ENCODE data around the gene NAA30. TPM values are rescaled to one million over a fixed set of nuclear protein-coding genes. Genes with fewer than 3 reads are reported as not detected.

NAA30 gene
- polyA plus RNA-seq, 1 donor from 2014 or later, result 26.9 TPM

DNA sequence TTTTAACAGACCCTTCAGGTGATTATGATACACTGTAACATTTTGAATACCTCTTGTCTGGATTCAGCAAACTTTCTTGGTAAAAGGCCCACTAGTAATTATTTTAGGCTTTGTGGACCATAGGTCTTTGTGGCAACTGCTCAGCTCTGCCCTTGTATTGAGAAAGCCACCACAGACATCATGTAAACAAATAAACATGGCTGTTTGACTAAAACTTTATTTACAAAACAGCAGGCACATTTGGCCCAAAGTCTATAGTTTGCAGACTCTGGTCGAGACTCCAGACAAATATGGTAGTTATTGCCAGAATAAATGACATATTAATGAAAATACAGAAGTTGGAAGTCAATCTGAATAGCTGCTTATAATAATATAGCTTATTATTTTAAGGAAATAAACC, 18.2 kb downstream of the NAA30 start:
- H3K27me3 ChIP-seq (ENCODE audit: insufficient read depth, low read depth, low read length), result no peaks in the 10 kb centered on the region
- peaks cover 3% of the 10 kb centered on the region for H3K79me2 ChIP-seq (replicated peaks; ENCODE audit: insufficient read depth, low read length)
- H3K27ac ChIP-seq (ENCODE audit: low read length), result no peak overlapping the region
- no peak overlapping the region for H3K4me3 ChIP-seq (ENCODE audit: low read length)
- H3K36me3 ChIP-seq (ENCODE audit: insufficient read depth, low read length), result peaks cover 20% of the 10 kb centered on the region
- TF ChIP-seq, protein P1, sequence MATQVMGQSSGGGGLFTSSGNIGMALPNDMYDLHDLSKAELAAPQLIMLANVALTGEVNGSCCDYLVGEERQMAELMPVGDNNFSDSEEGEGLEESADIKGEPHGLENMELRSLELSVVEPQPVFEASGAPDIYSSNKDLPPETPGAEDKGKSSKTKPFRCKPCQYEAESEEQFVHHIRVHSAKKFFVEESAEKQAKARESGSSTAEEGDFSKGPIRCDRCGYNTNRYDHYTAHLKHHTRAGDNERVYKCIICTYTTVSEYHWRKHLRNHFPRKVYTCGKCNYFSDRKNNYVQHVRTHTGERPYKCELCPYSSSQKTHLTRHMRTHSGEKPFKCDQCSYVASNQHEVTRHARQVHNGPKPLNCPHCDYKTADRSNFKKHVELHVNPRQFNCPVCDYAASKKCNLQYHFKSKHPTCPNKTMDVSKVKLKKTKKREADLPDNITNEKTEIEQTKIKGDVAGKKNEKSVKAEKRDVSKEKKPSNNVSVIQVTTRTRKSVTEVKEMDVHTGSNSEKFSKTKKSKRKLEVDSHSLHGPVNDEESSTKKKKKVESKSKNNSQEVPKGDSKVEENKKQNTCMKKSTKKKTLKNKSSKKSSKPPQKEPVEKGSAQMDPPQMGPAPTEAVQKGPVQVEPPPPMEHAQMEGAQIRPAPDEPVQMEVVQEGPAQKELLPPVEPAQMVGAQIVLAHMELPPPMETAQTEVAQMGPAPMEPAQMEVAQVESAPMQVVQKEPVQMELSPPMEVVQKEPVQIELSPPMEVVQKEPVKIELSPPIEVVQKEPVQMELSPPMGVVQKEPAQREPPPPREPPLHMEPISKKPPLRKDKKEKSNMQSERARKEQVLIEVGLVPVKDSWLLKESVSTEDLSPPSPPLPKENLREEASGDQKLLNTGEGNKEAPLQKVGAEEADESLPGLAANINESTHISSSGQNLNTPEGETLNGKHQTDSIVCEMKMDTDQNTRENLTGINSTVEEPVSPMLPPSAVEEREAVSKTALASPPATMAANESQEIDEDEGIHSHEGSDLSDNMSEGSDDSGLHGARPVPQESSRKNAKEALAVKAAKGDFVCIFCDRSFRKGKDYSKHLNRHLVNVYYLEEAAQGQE (IDR thresholded peaks at IDR 0.05; ENCODE audit: borderline replicate concordance), result no peak
- no peak for TF ChIP-seq EP300 (conservative IDR thresholded peaks at IDR 0.05; ENCODE audit: poor library complexity, severe bottlenecking)
- no peak for TF ChIP-seq EZH2 (IDR thresholded peaks at IDR 0.05; ENCODE audit: borderline replicate concordance, insufficient read depth, low read length, poor library complexity, severe bottlenecking)
- no peak for TF ChIP-seq TAF1 (IDR thresholded peaks at IDR 0.05; ENCODE audit: low read depth)
- TF ChIP-seq RAD21 (conservative IDR thresholded peaks at IDR 0.05), result no peak
- no peak for TF ChIP-seq SMC3 (conservative IDR thresholded peaks at IDR 0.05; ENCODE audit: poor library complexity)
- TF ChIP-seq, protein P2, sequence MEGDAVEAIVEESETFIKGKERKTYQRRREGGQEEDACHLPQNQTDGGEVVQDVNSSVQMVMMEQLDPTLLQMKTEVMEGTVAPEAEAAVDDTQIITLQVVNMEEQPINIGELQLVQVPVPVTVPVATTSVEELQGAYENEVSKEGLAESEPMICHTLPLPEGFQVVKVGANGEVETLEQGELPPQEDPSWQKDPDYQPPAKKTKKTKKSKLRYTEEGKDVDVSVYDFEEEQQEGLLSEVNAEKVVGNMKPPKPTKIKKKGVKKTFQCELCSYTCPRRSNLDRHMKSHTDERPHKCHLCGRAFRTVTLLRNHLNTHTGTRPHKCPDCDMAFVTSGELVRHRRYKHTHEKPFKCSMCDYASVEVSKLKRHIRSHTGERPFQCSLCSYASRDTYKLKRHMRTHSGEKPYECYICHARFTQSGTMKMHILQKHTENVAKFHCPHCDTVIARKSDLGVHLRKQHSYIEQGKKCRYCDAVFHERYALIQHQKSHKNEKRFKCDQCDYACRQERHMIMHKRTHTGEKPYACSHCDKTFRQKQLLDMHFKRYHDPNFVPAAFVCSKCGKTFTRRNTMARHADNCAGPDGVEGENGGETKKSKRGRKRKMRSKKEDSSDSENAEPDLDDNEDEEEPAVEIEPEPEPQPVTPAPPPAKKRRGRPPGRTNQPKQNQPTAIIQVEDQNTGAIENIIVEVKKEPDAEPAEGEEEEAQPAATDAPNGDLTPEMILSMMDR (IDR thresholded peaks at IDR 0.05; ENCODE audit: poor library complexity, severe bottlenecking), result no peak
- no peak for TF ChIP-seq MXI1 (conservative IDR thresholded peaks at IDR 0.05; ENCODE audit: poor library complexity, severe bottlenecking)
- no peak for TF ChIP-seq POLR2AphosphoS5 (IDR thresholded peaks at IDR 0.05)
- no peak overlapping the region for H3K4me2 ChIP-seq (ENCODE audit: low read length)
- H3K9me3 ChIP-seq (ENCODE audit: low read length), result no peaks in the 10 kb centered on the region
- H3K9ac ChIP-seq (ENCODE audit: low read length), result no peak overlapping the region
- no peaks in the 10 kb centered on the region for H3K9me2 ChIP-seq (ENCODE audit: insufficient read depth, low read length)
- H2AFZ ChIP-seq (ENCODE audit: low read depth, low read length), result no peak overlapping the region
- H4K20me1 ChIP-seq (ENCODE audit: insufficient read depth), result no peaks in the 10 kb centered on the region
- H3F3A ChIP-seq (ENCODE audit: insufficient read depth, low read length, poor library complexity, severe bottlenecking), result no peaks in the 10 kb centered on the region

DNA sequence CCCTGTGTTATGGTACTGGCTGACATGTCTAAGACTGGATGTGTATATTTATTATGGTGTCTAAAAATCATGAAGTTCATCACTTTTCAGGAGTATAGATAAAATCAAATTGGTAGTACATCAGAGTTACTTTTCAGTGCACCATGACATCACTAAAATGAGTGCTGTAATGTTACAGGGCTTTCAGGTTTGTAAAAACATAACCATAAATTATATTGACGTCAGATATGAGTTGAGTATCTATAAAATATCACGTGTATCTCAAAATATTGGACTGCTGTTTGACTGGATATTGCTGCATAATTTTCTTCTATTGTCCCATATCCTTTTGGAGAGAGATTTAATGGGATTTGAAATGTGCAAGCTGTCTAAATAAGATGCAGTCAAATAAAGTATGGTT, 22.0 kb downstream of the NAA30 start:
- Histone ChIP-seq H3K27ac (ENCODE audit: low read length) (no peak overlapping the region), H3K4me3 (ENCODE audit: low read length) (no peak overlapping the region), H4K20me1 (ENCODE audit: insufficient read depth) (no peaks in the 10 kb centered on the region), H3K9me3 (ENCODE audit: low read length) (no peaks in the 10 kb centered on the region), H3K27me3 (ENCODE audit: insufficient read depth, low read depth, low read length) (no peaks in the 10 kb centered on the region), H3K9ac (ENCODE audit: low read length) (no peak overlapping the region), H2AFZ (ENCODE audit: low read depth, low read length) (no peak overlapping the region), H3F3A (ENCODE audit: insufficient read depth, low read length, poor library complexity, severe bottlenecking) (no peaks in the 10 kb centered on the region), H3K4me2 (ENCODE audit: low read length) (no peak overlapping the region), H3K79me2 (replicated peaks; ENCODE audit: insufficient read depth, low read length) (no peaks in the 10 kb centered on the region), H3K36me3 (ENCODE audit: insufficient read depth, low read length) (peaks cover 20% of the 10 kb centered on the region), H3K9me2 (ENCODE audit: insufficient read depth, low read length) (no peaks in the 10 kb centered on the region)
- TF ChIP-seq, protein P2 (IDR thresholded peaks at IDR 0.05; ENCODE audit: poor library complexity, severe bottlenecking), result no peak
- TF ChIP-seq SMC3 (conservative IDR thresholded peaks at IDR 0.05; ENCODE audit: poor library complexity) (no peak), EZH2 (IDR thresholded peaks at IDR 0.05; ENCODE audit: borderline replicate concordance, insufficient read depth, low read length, poor library complexity, severe bottlenecking) (no peak), TAF1 (IDR thresholded peaks at IDR 0.05; ENCODE audit: low read depth) (no peak), RAD21 (conservative IDR thresholded peaks at IDR 0.05) (no peak), MXI1 (conservative IDR thresholded peaks at IDR 0.05; ENCODE audit: poor library complexity, severe bottlenecking) (no peak), EP300 (conservative IDR thresholded peaks at IDR 0.05; ENCODE audit: poor library complexity, severe bottlenecking) (no peak), POLR2AphosphoS5 (IDR thresholded peaks at IDR 0.05) (no peak)
- TF ChIP-seq, protein P1 (IDR thresholded peaks at IDR 0.05; ENCODE audit: borderline replicate concordance), result no peak
